GM21717 (cell line): ENCODE measurements around the gene SAMD10.
"Not testable (repeated sequence)": the region's sequence is repeated elsewhere in the genome, so short reads cannot be mapped to it uniquely, and the experiment has no call there.

ENCODE experiments used
- ATAC-seq: cut with Tn5 transposase; IDR thresholded peaks from one replicate; pipeline ENCODE4 v1.9.1; 2021; ENCODE audit warnings: mild to moderate bottlenecking, moderate library complexity; ENCODE audit not compliant: unreplicated experiment

Gene SAMD10

DNA sequence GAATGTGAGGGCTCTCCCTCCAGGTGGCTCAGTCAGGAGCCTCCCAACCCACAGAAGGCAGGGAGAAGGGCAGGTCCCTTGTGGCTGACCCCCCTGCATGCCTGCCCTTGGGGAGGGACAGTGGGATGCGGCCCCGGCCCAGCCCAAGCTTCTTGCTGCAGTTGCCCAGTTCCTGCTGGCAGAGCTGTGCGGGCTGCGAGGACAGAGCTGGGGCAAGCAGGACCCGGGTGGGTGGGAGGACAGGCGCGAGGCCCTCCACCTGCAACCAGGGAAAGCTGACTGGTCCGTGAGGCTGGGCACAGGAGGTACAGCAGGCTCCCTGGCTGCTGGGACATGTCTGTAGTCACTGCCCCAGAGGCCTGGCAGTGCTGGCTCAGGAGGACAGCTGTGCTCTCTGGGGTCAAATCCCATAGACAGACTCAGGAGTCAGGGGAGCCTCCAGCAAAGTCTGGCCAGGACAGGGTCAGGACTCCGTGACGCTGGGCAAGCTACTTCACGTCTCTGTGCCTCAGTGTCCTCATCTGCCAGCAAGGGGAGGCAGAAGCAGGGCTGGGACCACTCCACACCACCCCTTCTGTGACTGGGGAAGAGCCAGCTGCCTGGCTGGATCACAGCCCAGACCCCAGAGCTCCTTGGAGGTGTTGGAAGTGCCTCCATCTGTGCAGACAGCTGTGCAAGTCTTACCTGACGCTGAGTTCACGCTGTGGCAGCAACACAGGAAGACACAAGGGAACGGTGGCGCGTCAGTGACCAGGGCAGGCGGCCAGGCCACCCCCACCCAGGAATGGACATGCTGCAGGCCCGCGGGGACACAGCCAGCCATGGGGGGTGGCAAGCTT lies 36.3 kb downstream of the SAMD10 start:
- ATAC-seq, result no peak

DNA sequence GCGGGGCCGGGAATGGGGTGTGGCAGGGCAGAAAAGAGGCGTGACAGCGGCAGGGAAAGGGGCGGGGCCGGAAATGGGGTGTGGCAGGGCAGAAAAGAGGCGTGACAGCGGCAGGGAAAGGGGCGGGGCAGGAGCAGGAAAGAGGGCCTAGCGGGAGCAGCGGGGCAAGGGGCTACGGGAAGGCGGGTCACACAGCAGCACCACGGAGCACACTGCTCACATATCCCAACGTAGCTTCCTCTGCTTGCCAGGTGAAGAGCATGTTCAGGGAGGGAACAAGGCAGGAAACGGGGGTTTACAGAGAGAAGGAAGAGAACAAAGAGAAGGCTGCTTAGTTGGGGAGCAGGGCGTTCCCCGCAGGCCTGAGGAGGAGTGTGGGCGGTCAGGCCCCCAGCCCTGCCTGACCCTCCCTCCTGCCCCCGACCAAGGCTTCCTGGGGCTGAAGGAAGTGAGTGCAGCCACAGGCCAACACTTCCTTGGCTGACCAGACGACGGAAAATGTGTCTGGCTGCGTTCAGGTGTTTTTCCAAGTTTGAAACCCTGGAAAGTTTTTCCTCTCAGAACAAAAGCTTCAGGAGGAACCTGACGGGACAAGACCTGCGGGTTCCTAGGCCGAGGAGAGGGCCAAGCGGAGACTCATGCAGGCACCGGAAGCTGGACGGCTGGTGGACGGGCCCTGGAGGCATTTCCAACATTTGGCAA lies 37.0 kb downstream of the SAMD10 start:
- no peak for ATAC-seq

DNA sequence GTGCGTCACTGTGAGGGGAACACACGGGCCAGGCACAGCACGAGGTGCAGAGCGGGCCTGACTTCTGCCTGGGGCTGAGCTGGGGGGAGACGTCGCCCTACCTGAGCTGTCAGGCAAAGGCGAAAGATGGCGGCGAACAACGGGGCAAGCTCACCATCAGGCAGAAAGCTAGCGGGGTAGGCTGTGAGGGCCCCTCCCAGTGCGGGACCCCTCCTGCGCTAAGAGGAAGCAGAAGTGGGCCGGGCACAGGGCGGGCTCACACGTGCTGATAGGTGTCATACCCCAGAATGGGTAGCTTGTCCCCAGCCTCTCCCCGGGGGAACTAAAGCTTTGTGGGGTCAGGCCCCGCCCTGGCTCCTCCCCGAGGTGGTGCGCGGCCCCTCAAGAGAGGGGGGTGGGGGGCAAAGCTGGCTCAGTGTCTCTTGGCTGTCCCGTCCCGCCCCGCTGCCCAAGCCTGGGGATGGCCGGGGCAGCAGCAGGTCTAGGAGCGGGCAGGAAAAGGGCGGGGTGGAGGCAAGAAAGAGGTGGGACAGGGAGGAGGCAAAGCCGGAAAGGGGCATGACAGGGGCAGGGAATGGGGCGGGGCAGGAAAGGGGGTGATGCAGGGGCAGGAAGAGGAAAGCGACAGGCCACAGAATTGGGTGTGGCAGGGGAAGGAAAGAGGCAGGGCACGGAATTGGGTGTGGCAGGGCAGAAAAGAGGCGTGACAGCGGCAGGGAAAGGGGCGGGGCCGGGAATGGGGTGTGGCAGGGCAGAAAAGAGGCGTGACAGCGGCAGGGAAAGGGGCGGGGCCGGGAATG lies 38.0 kb downstream of the SAMD10 start:
- ATAC-seq, result no peak

DNA sequence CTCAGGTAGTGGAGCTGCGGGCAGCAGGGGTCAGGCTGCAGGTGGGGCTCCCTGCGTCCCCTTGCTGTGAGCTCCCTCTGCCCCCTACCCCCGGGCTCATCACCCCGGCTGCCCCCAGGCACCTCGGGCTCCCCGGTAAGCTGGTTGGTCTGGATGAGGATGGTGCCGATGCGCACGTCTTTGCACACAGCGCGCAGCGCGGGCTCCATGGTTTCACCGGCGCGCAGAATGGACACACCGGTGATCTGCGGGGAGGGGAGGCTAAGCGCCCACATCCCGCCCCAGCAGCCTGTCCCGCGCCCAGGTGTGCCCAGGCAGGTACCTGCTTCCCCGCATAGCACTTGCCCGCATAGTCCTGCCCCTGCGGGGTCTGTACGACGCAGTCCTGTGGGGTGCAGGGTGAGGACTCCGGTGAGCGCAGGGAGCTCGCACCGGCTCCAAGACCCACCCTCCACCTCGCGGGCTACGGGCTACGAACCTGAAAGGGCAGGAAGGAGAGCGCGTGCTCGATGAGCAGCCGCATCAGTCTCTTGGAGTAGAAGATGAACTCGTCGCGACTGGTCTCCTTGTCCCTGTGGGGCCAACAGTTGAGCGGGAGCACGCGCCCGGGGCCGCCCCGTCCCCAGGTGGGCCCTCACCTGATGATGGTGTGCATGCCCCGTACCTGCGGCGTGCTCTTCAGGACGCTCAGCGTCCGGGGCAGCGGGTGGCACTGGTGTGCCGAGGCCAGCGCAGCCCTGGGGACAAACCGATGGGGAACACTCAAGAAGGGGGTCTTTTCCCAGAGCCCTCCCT lies 38.8 kb downstream of the SAMD10 start:
- ATAC-seq, result no peak

DNA sequence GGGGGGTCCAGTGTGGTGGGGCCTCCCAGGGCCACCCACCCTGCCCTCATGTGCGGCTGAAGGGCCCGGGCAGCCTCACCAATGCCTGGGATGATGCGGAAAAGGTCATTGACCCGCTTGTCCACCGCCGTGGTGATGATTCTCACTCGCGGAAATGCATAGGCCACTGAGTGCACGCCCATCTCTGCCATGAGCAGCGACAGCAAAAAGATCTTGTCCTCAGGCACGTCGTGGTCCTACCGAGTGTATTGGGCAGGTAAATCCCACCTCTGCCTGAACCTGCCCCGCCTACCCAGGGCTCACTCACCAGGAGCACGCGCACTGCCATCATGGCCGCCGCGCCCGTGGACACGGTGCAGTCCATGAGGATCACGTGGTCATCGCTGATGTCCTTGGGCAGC lies 39.4 kb downstream of the SAMD10 start:
- no peak for ATAC-seq

DNA sequence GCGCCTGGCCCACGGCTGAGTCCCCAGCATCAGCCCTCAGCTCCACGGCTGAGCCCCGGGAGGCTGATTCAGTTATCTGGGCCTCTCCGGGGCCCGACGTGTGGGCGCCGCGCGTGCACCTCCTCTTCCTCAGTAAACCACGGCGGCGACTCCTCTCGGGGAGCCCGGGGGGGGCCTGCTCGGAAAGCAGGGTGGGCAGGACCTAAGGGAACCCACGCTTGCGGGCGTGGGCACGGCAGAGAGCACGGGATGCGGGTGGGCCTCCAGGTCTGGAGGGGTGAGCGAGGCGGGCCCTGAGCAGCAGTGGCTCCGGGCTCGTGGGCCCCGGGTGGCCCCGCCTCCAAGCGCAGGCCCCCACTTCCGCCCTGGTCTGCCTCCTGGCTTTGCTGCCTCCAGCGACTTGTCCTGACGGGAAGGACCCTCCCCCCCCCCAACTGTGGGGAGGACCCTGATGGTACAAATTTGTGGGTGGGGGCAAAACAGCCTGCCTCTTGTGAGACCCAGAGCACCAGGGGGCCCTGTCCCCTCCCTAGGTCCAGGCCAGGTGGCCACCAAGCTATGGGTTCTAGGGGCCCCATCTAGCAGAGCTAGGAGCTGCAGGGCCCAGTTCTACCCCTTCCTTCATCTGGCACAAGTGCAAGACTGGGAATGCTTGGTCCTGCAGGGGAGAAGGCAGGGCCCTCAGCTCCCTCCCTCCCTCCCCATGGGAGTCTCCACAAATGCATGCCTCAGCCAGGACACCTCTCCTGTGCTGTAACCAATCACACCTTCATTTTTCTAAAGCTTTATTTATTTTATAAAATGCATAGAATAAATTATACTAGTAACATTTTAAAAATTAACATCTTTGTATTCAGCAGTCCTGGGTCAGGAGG lies 40.1 kb downstream of the SAMD10 start:
- no peak for ATAC-seq

DNA sequence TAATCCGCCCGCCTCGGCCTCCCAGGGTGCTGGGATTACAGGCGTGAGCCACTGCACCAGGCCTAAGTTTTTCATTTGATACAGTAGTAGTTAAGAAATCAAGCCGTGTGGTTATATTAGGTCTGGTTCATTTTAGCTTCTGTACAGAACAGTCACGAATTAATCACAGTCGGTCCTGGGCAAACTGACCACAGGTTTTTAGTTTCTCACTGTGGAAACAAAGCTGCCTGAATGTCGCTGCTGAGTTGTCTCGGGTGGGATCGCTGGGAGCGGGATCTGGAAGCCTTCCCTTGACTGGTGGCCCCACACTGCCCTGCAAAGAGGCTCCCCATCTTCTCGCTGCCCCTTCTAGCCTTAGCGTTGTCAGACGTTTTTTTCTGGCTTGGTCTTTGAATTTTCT lies 41.8 kb downstream of the SAMD10 start:
- ATAC-seq, result no peak

DNA sequence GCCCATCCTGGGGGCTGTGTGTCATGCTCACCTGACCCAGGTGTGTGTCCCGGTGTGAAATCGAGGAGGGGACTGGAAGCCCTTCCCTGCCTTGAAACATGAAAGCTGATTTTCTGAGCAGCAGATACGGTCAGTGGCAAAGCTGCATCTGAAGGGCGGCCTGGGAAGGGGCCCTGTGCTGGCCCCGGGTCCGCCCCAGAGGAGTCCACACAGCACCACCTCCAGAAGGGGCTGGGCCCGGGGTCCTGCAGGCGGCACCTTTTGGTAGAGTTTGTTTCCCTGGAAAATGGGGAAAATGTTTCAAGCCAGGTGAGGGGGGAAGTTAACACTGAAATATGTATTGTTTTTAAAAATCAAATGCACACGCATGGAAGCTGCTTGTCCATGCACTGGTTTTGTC lies 44.0 kb downstream of the SAMD10 start:
- ATAC-seq, result no peak

DNA sequence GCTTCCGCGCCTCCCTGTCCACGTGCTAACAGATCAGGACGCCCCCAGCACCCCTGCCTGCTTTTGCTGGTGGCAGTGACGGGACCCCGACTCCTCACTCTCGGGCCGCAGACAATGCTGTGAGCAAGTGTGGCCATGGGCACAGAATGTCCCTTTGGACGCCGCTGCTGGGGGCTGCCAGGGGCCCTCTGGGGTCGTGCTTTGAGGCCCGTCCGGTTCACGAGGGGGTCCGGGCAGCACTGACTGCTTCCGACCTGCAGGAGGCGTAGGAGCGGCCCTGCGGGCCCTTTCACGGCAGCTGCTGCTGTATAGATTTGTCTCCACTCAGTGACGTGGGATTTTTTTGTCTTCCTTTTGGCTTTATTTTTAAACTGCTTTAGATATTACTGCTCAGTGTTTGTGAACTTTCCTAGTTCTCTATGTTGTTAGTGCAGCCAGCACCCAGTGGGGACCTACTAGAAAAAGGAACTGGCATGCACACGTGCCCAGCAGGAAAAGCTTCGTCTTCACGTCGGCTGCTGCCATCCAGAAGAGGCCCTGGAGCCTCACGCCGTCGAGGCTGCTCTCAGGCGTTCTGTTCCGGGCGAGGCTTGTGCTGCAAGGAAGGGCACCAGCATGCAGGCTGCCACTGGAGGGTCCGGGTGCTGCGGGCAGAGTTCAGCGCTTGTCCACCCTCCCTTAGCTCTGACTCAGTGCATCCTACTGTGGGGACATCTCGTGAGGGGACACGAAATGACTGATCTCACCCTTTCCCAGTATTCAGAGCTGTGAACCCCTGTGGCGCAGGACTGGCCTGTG lies 45.0 kb downstream of the SAMD10 start:
- ATAC-seq, result no peak

DNA sequence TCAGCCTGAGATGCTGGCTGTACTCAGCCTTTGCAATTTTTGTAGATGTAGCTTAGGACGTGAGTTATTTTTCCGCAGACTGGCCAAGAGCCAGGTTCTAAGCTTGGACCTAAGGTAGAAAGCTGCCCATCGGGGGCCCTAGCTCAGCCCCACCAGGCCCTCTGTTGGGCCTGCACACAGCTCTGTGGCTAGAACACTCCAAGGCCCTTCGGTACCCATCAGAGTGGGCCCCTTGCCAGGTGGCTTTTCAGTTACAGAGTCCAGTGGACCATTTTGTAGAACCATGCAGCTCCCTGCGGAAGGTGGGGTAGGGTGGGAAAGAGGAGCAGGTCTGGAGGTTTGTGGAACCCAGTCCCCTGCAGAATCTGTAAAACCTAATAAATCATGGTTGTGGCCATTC lies 45.8 kb downstream of the SAMD10 start:
- no peak for ATAC-seq

DNA sequence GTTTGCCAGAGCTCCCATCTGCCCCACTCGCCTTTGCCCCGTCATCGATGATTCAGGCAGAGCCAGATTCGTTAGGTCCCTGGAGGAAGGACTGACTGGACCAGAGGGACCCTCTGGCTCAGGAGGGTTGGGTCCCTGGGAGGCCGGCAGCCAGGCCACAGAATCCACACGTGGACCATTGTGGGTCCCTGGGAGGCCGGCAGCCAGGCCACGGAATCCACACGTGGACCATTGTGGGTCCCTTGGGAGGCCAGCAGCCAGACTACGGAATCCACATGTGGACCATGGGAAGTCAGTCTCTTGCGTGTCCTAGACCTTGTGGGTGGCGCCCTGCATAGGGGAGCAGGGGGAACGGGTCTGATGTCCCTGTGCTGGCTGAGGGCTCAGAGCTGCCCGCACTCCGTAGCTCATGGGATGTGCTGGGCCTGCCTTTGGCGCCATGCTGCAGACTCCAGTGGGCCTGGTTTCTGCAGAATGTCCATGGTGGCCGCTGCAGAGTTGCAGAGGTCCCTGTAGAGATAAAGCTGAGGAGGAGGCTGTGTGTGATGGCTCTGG lies 46.8 kb downstream of the SAMD10 start:
- no peak for ATAC-seq

DNA sequence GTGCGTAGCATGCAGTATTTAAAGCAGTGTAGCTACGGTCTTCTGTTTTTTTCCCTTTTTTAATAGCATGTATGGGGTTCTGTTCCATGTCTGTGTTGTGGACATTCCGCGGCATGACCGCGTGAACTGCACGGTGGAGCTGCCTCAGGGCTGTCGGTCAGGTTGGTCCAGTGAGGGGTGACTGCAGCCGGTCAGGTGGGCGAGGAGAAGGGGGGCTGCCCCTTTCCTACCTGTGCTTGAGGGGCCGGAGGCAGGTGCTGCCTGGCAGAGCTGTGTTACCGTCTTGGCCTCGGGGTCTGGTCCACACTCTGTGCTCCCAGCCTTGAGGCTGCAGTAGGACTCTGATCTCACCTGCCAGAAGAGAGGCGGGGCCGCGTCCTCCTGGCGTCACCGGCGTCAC lies 47.7 kb downstream of the SAMD10 start:
- no peak for ATAC-seq

DNA sequence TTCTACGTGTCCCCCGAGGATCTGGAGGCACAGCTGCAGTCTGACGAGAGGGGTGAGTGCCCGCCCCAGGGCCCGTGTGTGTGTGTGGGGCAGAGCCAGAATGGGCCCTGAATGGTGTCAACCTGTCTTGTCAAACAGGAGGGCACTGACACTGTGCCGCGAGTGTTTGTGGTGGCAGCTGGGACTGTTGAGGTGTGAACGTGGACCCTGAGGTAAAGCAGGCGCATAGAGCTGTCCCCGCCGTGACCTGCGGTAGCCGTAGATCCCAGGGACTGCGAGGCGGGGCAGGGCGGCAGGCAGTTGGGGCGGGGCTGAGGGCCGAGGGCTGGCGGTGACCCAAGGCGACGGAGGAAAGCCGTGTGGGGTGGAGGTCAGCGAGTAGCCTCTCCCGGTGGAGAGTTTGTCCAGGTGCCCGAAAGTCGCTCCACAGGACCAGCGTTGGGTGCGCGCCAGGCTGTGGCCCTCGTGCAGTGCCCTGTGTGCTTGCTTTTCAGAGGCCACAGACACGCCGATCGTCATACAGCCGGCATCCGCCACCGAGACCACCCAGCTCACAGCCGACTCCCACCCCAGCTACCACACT lies 48.4 kb downstream of the SAMD10 start:
- ATAC-seq, result no peak

DNA sequence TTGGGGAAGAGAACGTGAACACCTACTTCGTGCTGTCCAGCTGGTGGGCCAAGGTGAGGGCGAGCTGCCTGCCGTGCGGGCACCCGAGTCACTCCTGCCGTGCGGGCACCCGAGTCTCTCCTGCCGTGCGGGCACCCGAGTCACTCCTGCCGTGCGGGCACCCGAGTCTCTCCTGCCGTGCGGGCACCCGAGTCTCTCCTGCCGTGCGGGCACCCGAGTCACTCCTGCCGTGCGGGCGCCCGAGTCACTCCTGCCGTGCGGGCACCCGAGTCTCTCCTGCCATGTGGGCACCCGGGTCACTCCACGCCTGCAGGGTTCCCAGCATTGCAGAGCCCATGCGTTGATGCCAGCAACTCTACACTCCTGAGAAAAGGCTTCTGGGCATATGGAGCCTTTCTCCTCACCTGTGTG lies 50.0 kb downstream of the SAMD10 start:
- ATAC-seq, result not testable (repeated sequence)

DNA sequence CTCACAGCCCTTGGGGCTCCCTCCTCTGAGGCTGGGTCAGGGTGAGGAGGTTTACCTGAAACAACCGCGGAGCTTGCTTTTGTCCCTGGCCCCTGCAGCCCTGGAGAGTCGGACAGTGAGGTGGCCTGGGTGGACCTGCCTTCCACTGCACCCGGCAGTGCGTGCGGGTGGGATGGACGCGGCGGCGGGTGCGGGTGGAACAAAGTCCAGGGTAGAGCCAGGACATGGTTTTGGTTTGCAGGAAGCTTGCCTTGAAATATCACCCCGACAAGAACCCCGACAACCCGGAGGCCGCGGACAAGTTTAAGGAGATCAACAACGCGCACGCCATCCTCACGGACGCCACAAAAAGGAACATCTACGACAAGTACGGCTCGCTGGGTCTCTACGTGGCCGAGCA lies 50.4 kb downstream of the SAMD10 start:
- no peak for ATAC-seq

DNA sequence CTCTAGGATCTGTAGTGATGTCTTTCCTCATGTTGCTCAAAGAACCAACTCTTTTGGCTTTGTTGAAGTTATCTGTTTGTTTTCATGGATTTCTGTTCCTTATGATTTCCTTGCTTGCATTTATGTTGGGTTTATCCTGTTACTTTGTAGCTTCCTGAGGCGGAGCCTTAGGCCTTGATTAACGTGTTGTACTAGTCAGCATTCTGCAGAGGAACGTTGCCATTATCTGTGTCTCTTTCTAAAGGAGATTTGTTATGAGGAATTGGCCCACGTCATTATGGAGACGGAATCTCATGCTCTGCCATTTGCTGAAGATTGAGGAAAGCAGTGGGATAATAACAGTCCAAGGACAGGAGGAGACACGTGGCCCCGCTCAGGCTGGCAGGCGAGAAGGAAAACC lies 53.1 kb downstream of the SAMD10 start:
- no peak for ATAC-seq

DNA sequence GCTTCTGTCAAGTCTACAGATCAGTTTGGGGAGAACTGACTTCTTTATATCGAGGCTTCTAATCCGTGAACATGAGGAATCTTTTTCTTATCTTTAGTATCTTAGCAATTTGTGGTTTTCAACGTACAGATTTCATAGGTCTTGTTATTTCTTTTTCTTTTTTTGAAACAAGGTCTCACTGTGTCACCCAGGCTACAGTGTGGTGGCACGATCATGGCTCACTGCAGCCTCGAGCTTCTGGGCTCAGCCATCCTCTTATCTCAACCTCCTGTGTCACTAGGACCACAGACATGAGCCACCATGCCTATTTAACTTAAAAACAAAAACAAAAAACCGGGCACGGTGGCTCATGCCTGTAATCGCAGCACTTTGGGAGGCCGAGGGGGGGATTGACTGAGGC lies 55.2 kb downstream of the SAMD10 start:
- no peak for ATAC-seq
